ENCODE data around the gene TTC7B. TPM values are rescaled to one million over a fixed set of nuclear protein-coding genes. Genes with fewer than 3 reads are reported as not detected.

TTC7B gene
- polyA plus RNA-seq, 1 donor (not counting 4 experiments of a cell fraction or from before 2014, with no cell fraction given): 21.4 TPM

DNA sequence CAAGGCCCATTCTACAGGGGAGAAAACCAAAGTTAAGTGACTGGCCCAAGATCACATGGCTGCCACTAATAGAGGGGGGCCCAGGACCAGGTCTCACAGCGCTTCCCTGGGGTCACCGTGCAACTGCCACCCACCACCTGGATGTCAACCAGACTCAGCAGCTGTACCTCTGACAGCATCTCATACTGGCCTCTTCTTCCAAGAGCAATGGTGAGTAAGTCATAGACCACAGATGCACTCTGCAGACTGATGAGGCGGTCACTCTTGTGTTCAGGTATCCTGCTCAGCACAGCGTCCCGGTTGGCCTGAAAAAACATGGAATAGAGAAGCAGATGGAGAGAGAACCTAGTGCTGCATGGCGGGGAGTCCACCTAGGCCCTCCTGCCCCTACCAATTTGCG, 139.9 kb downstream of the TTC7B start:
- Histone ChIP-seq H3K9ac (ENCODE audit: control insufficient read depth, extremely low read depth, insufficient read depth, low read length) (no peak overlapping the region), H3K36me3 (ENCODE audit: control insufficient read depth in 2 of 2, extremely low read depth in 1 of 2, insufficient read depth in 2 of 2, low read length in 2 of 2) (peaks cover 4 to 7% of the 10 kb centered on the region in 2 experiments), H3K27me3 (ENCODE audit: control insufficient read depth, extremely low read depth, insufficient read depth, low read length) (no peaks in the 10 kb centered on the region), H3K27ac (ENCODE audit: control insufficient read depth, insufficient read depth, low read length) (no peak overlapping the region), H3K9me1 (ENCODE audit: control insufficient read depth, extremely low read depth, insufficient read depth, low read length) (no peaks in the 10 kb centered on the region), H3K4me2 (ENCODE audit: control insufficient read depth, extremely low read depth, insufficient read depth, low read depth, low read length) (no peak overlapping the region), H3K4me1 (ENCODE audit: control insufficient read depth, extremely low read depth, insufficient read depth, low read length) (peaks cover 19% of the 10 kb centered on the region), H3K4me3 (ENCODE audit: control insufficient read depth in 2 of 3, extremely low read depth in 1 of 3, insufficient read depth in 2 of 3, low read depth in 1 of 3, low read length in 3 of 3) (no peak overlapping the region), H3K9me3 (ENCODE audit: control insufficient read depth, low read depth, low read length) (no peaks in the 10 kb centered on the region), H4K20me1 (ENCODE audit: control insufficient read depth, extremely low read depth, insufficient read depth, low read length) (no peaks in the 10 kb centered on the region), H2AFZ (ENCODE audit: control insufficient read depth, low read length) (no peak overlapping the region), H3K79me2 (ENCODE audit: control insufficient read depth, insufficient read depth, low read length) (no peaks in the 10 kb centered on the region)
- TF ChIP-seq, protein P1, sequence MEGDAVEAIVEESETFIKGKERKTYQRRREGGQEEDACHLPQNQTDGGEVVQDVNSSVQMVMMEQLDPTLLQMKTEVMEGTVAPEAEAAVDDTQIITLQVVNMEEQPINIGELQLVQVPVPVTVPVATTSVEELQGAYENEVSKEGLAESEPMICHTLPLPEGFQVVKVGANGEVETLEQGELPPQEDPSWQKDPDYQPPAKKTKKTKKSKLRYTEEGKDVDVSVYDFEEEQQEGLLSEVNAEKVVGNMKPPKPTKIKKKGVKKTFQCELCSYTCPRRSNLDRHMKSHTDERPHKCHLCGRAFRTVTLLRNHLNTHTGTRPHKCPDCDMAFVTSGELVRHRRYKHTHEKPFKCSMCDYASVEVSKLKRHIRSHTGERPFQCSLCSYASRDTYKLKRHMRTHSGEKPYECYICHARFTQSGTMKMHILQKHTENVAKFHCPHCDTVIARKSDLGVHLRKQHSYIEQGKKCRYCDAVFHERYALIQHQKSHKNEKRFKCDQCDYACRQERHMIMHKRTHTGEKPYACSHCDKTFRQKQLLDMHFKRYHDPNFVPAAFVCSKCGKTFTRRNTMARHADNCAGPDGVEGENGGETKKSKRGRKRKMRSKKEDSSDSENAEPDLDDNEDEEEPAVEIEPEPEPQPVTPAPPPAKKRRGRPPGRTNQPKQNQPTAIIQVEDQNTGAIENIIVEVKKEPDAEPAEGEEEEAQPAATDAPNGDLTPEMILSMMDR (optimal IDR thresholded peaks at IDR 0.05 in 1 of 3, IDR thresholded peaks at IDR 0.05 in 1 of 3, conservative IDR thresholded peaks at IDR 0.05 in 1 of 3; ENCODE audit: extremely low read depth in 1 of 3, insufficient read depth in 2 of 3, low read length in 3 of 3): no peak
- no peak for TF ChIP-seq EZH2 (IDR thresholded peaks at IDR 0.05; ENCODE audit: low read length)
- dilution Hi-C loops (cut with MboI; ENCODE audit: extremely low pct_ligation_motif_present, low sequenced_read_pairs): no loop called here
- FAIRE-seq (no peak), DNase-seq (ENCODE audit: low read depth, low spot score) (no peak)

DNA sequence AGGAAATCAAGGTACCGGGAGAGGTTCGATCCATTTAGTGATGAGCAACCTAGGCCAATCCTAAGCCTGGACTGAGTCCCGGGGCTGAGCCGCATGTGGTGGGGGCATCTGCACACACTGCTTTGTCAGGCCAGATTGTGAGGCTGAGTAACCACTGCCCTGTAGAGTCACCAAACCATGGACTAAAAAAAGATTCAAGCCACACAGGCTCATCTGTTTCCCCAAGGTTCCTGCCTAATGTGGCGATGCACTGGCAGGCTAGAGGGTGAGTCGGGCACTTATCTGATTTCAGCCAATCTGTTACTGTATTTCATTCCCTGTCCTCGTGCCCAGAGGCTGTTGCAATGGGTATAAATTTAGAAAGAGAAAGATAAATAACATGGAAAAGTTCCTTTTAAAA, 140.8 kb downstream of the TTC7B start:
- Histone ChIP-seq H3K4me3 (ENCODE audit: control insufficient read depth in 2 of 3, extremely low read depth in 1 of 3, insufficient read depth in 2 of 3, low read depth in 1 of 3, low read length in 3 of 3) (no peak overlapping the region), H3K27ac (ENCODE audit: control insufficient read depth, insufficient read depth, low read length) (no peak overlapping the region)
- dilution Hi-C loops (cut with MboI; ENCODE audit: extremely low pct_ligation_motif_present, low sequenced_read_pairs): no loop called here

More for the DNA sequence above, 140.8 kb downstream of the TTC7B start:
- no peak overlapping the region for H3K4me2 ChIP-seq (ENCODE audit: control insufficient read depth, extremely low read depth, insufficient read depth, low read depth, low read length)
- no peak overlapping the region for H3K9ac ChIP-seq (ENCODE audit: control insufficient read depth, extremely low read depth, insufficient read depth, low read length)
- no peak for DNase-seq (ENCODE audit: low read depth, low spot score)
- no peaks in the 10 kb centered on the region for H3K79me2 ChIP-seq (ENCODE audit: control insufficient read depth, insufficient read depth, low read length)
- H3K27me3 ChIP-seq (ENCODE audit: control insufficient read depth, extremely low read depth, insufficient read depth, low read length): no peaks in the 10 kb centered on the region
- no peak for FAIRE-seq
- H3K9me3 ChIP-seq (ENCODE audit: control insufficient read depth, low read depth, low read length): no peaks in the 10 kb centered on the region
- no peaks in the 10 kb centered on the region for H4K20me1 ChIP-seq (ENCODE audit: control insufficient read depth, extremely low read depth, insufficient read depth, low read length)
- H3K9me1 ChIP-seq (ENCODE audit: control insufficient read depth, extremely low read depth, insufficient read depth, low read length): no peaks in the 10 kb centered on the region
- TF ChIP-seq, protein P1 (optimal IDR thresholded peaks at IDR 0.05 in 1 of 3, IDR thresholded peaks at IDR 0.05 in 1 of 3, conservative IDR thresholded peaks at IDR 0.05 in 1 of 3; ENCODE audit: extremely low read depth in 1 of 3, insufficient read depth in 2 of 3, low read length in 3 of 3): no peak
- TF ChIP-seq EZH2 (IDR thresholded peaks at IDR 0.05; ENCODE audit: low read length): no peak
- H3K4me1 ChIP-seq (ENCODE audit: control insufficient read depth, extremely low read depth, insufficient read depth, low read length): peaks cover 18% of the 10 kb centered on the region
- no peak overlapping the region for H2AFZ ChIP-seq (ENCODE audit: control insufficient read depth, low read length)
- H3K36me3 ChIP-seq (ENCODE audit: control insufficient read depth in 2 of 2, extremely low read depth in 1 of 2, insufficient read depth in 2 of 2, low read length in 2 of 2): peaks cover 4 to 7% of the 10 kb centered on the region in 2 experiments

All from keratinocyte (primary cell).